Glutamatergic neuron (in vitro differentiated cells): Measurements from ENCODE around the gene HAUS1. TPM values are rescaled to one million over a fixed set of nuclear protein-coding genes. Genes with fewer than 3 reads are reported as not detected.

Experiments
- DNase-seq: peaks from one replicate; pipeline ENCODE4 v3.0.0; 2022
- H3K27ac Mint-ChIP-seq: one replicate; pipeline ENCODE4 v1.8.0; 2020; ENCODE audit warnings: mild to moderate bottlenecking, mixed read lengths, inconsistent platforms; ENCODE audit not compliant: unreplicated experiment
- H3K27me3 Mint-ChIP-seq: one replicate; pipeline ENCODE4 v1.8.0; 2020; ENCODE audit warnings: mild to moderate bottlenecking, moderate library complexity, mixed read lengths, inconsistent platforms; ENCODE audit not compliant: unreplicated experiment
- H3K36me3 Mint-ChIP-seq: one replicate; pipeline ENCODE4 v1.8.0; 2020; ENCODE audit warnings: mild to moderate bottlenecking, mixed read lengths, inconsistent platforms; ENCODE audit not compliant: unreplicated experiment
- H3K4me1 Mint-ChIP-seq: one replicate; pipeline ENCODE4 v1.8.0; 2020; ENCODE audit warnings: mild to moderate bottlenecking, low read depth, mixed read lengths, inconsistent platforms; ENCODE audit not compliant: unreplicated experiment
- H3K4me3 Mint-ChIP-seq: one replicate; pipeline ENCODE4 v1.8.0; 2020; ENCODE audit warnings: mild to moderate bottlenecking, mixed read lengths, inconsistent platforms; ENCODE audit not compliant: unreplicated experiment
- H3K9me3 Mint-ChIP-seq: one replicate; pipeline ENCODE4 v1.8.0; 2020; ENCODE audit warnings: mild to moderate bottlenecking, moderate library complexity, mixed read lengths, inconsistent platforms; ENCODE audit not compliant: unreplicated experiment
- total RNA-seq: library from RNA; stranded (reverse); fragmentation: NEBNext Ultra II Directional; extraction: Animal tissue kit (Norgen Biotek cat#: 25700); gene quantifications from one replicate; pipeline ENCODE4 v1.2.1, GENCODE V29; 2021; ENCODE audit not compliant: unreplicated experiment
- TF ChIP-seq, protein P1 (sequence below): fragments of 200-600 bp; sonication (generic); IDR thresholded peaks from one replicate; pipeline ENCODE4 v1.5.0; 2021; ENCODE audit not compliant: partially characterized antibody, unreplicated experiment

Gene HAUS1
- total RNA-seq, 1 donor from 2014 or later = 32.2 TPM

DNA sequence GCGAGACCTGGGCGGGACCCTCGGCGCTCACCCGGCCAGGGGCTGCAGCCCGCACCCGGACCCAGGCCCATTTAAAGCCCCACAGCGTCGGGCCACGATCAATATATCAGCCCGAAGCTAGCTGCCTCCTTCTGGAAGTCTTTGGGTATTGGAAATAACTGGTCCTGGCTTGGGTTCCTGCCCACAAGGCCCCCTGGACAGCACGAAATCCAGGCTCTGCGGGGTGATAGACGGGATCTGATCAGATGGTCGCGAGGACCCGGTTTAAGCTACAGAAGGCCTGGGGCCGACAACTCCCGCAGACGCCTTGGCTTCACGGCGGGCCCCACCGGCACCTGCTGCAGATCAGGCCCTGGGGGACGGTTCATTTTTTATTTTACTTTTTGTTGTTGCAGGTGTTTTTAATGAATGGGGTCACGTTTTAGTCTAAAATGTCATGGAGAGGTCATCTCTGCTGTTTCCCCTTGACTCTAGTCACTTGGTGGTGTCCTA is 31.8 kb upstream of the HAUS1 start:
- Mint-ChIP-seq H3K4me1 (no peaks in the 10 kb centered on the region), H3K36me3 (no peaks in the 10 kb centered on the region), H3K27me3 (peaks cover 4% of the 10 kb centered on the region), H3K4me3 (peak overlapping the region; percentile 70), H3K9me3 (peaks cover 2% of the 10 kb centered on the region), H3K27ac (no peak overlapping the region)
- TF ChIP-seq, protein P1, sequence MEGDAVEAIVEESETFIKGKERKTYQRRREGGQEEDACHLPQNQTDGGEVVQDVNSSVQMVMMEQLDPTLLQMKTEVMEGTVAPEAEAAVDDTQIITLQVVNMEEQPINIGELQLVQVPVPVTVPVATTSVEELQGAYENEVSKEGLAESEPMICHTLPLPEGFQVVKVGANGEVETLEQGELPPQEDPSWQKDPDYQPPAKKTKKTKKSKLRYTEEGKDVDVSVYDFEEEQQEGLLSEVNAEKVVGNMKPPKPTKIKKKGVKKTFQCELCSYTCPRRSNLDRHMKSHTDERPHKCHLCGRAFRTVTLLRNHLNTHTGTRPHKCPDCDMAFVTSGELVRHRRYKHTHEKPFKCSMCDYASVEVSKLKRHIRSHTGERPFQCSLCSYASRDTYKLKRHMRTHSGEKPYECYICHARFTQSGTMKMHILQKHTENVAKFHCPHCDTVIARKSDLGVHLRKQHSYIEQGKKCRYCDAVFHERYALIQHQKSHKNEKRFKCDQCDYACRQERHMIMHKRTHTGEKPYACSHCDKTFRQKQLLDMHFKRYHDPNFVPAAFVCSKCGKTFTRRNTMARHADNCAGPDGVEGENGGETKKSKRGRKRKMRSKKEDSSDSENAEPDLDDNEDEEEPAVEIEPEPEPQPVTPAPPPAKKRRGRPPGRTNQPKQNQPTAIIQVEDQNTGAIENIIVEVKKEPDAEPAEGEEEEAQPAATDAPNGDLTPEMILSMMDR = no peak
- no peak for DNase-seq

DNA sequence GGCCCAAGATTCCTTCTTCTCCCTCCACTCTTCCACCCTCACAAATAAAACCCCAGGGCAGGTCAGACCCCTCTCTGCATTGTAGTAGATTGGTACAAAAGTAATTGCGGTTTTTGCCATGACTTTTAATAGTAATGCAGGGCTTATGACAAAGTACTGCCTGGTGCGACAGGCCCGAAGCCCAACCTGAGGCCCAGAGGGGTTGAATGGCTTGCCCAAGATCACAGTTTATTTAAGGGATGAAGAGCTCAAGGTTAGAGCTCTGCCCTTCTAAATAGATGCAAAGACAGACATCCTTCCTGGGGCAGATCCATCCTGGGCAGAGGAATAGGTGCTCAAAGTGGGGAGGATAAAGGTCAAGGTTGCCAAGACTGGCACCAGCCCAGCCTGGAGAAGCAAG is 31.2 kb upstream of the HAUS1 start:
- peak overlapping the region; percentile 70 for H3K4me3 Mint-ChIP-seq
- no peak overlapping the region for H3K27ac Mint-ChIP-seq
- peaks cover 4% of the 10 kb centered on the region for H3K27me3 Mint-ChIP-seq
- DNase-seq = no peak
- H3K36me3 Mint-ChIP-seq = no peaks in the 10 kb centered on the region
- no peaks in the 10 kb centered on the region for H3K4me1 Mint-ChIP-seq
- H3K9me3 Mint-ChIP-seq = peaks cover 2% of the 10 kb centered on the region
- TF ChIP-seq, protein P1 = no peak

DNA sequence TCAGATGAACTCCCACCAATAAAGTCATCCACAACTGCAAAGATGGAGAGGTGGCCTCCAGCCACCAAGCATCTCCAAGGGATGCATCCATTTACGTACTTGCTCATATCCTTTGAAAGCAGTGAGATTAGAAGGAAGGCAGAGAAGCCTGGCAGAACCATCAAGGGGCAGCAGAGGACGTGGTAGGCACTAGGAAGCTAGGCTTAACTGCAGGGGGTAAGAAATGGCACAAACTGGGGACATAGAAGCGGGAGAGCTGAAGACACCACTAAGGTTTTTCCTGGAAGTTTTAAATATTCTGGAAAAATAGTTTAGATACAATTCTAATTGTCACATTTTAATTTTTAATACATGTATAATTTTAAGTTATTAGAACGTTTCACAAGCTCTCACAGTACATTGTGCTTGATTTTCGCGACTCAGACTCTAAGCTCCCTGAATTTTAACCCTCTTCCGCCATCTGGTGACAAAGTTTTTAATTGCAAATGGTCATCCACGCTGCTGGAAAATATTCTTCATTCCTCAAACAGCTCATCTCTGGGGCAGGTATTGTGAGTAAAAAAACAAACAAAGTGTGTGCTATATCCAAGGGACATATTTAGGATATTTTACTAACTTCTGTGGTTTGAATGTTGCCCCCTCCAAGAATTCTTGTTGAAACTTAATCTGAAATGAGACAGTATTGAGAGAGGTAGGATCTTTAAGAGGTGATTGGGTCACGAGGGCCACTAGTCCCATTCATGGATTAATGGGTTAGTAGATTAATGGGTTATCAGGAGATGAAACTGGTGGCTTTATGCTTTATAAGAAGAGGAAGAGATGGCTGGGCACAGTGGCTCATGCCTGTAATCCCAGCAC is 30.5 kb upstream of the HAUS1 start:
- Mint-ChIP-seq H3K36me3 (no peaks in the 10 kb centered on the region), H3K4me1 (no peaks in the 10 kb centered on the region), H3K27me3 (peaks cover 2% of the 10 kb centered on the region), H3K9me3 (peaks cover 2% of the 10 kb centered on the region), H3K4me3 (no peak overlapping the region), H3K27ac (no peak overlapping the region)
- peak; percentile 26 for DNase-seq
- TF ChIP-seq, protein P1 = peak; percentile 71

DNA sequence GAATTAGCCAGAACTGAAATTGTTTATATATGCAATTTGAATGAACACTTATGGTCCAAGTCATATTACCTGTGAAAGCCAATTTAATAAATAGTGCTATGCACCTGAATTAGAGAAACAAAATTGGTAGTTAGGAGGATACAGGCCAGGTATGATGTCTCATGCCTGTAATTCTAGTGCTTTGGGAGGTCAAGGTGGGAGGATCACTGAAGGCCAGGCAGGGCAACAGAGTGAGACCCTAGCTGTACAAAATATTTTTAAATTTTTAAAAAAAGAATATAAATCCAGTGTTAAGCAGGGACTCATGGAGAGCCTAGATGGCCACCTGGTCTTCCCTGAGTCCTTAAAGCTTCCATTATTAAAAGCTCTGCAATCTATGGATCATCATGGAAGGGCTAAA is 24.8 kb upstream of the HAUS1 start:
- H3K9me3 Mint-ChIP-seq = no peaks in the 10 kb centered on the region
- no peak overlapping the region for H3K4me3 Mint-ChIP-seq
- H3K27me3 Mint-ChIP-seq = no peaks in the 10 kb centered on the region
- no peaks in the 10 kb centered on the region for H3K4me1 Mint-ChIP-seq
- no peak overlapping the region for H3K27ac Mint-ChIP-seq
- no peaks in the 10 kb centered on the region for H3K36me3 Mint-ChIP-seq
- DNase-seq = no peak
- TF ChIP-seq, protein P1 = no peak

DNA sequence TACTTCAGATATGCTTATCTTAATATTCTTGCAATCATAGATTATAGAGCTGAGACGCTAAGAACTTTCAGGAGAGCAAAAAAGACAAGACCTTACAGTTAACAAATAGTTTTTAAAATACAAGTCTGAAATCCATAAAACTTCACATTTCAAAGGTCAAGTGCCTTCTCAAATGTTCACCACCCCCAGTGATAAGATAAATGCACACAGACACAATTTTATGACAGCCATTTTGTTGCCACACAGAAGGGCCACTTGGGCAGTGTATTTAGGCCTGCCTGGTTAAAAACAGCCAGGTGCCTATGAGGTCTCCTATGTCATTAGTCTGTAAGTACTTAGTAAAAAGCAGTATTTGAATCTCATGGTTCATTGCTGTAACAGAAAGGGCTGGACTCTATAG is 24.0 kb upstream of the HAUS1 start:
- H3K4me1 Mint-ChIP-seq = no peaks in the 10 kb centered on the region
- no peaks in the 10 kb centered on the region for H3K9me3 Mint-ChIP-seq
- H3K36me3 Mint-ChIP-seq = no peaks in the 10 kb centered on the region
- TF ChIP-seq, protein P1 = no peak
- H3K27ac Mint-ChIP-seq = no peak overlapping the region
- no peak overlapping the region for H3K4me3 Mint-ChIP-seq
- no peaks in the 10 kb centered on the region for H3K27me3 Mint-ChIP-seq
- DNase-seq = no peak
